Activated CD8-positive, alpha-beta memory T cell treated with anti-CD3 and anti-CD28 coated beads, Interleukin-2, amount 50 U/mL, for 24 hours (primary cell): ENCODE results near the gene CCL20.

Experiments
- DNase-seq: peaks from one replicate; pipeline ENCODE4 v3.0.0-alpha.2; 2020; ENCODE audit errors: extremely low read depth

CCL20 gene

GRCh38 chr2:227802882-227803281 lies 10.8 kb upstream of the CCL20 start:
- no peak for DNase-seq

GRCh38 chr2:227804975-227805374 lies 8.7 kb upstream of the CCL20 start:
- no peak for DNase-seq

- no peak for DNase-seq
Observed at GRCh38 chr2:227805578-227805977, 8.1 kb upstream of the CCL20 start.

DNA sequence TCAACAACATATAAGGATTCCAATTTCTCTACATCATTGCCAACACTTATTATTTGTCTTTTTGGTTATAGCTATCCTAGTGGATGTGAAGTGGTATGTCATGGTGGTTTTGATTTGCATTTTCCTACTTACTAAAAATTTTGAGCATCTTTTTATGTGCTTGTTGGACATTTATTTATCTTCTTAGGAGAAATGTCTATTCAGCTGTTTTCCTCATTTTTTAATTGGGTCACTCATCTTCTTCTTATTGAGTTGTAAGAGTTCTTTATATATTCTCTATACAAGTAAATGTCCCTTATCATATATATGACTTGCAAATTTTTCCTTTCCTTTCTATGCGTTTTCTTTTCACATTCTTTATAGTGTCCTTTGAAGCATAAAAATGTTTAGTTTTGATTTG lies 4.7 kb upstream of the CCL20 start:
- DNase-seq: no peak

- DNase-seq: no peak
Observed at GRCh38 chr2:227812001-227812400, 1.6 kb upstream of the CCL20 start.

DNA sequence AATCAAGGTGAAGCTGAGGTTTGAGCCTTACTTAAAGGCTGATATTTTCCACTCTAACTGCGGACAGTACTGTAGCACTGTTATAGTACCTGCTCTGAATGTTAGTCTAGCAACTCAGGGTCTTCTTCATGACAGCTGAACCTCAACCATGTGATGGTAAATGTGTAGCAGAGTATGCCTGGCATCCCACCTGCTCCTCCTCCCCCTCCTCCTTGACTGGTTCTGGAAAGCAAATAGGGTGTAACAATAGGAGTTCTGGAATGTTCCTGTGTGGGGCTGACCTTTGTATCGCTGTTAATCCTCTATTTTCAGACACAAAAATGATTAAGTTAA lies 447 bp upstream of the CCL20 start:
- no peak for DNase-seq

DNA sequence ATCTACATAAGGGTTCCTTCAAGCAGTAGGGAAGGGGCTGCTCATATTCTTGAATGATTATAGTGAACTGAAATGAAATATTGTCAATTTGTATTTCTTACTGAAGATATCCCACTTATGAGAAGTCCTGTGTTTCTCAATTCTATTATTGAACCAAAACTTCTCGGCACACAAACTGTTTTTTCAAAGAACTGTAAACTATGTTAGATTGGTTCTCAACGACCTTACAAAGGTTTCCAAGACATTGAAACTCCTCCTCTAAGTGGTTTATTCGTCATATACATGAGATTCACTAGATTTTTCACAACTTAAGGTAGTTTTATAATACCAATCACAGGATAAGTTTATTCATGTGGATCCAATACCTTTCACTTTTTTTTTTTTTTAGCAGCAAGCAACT lies 1.4 kb downstream of the CCL20 start:
- DNase-seq: no peak

DNA sequence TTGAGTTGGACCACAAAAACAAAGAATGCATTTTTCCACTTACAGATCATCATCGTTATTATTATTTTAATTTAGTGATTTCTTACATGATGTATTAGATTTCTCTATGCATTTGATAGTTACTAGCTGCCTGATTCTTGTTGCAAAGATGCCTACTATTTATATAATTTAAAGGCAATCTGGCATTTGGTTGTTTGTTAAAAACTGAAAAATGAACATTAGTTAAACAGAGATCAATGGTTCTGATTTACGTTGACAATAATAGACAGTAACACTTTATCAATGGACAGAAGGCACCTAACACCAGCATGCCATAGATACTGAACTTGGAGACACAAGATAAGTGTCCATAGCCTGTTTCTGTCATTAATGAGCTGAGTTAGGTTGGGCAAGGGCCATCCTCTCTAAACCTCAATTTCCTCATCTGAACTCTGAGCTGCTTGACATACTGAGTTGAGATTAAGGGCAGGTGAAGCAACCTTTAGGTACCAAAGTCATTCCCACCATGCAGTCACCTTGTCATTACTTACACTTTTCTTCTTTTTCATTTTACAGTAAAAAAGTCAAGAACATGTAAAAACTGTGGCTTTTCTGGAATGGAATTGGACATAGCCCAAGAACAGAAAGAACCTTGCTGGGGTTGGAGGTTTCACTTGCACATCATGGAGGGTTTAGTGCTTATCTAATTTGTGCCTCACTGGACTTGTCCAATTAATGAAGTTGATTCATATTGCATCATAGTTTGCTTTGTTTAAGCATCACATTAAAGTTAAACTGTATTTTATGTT lies 3.1 kb downstream of the CCL20 start:
- DNase-seq: no peak

GRCh38 chr2:227817336-227817735 lies 3.7 kb downstream of the CCL20 start:
- DNase-seq: no peak

GRCh38 chr2:227817850-227818674 lies 4.4 kb downstream of the CCL20 start:
- peak; percentile 47 for DNase-seq

- no peak for DNase-seq
Observed at GRCh38 chr2:227818675-227819397, 5.2 kb downstream of the CCL20 start.

GRCh38 chr2:227819398-227819697 lies 5.7 kb downstream of the CCL20 start:
- DNase-seq: no peak

- DNase-seq: no peak
Observed at GRCh38 chr2:227821043-227821942, 7.7 kb downstream of the CCL20 start.

DNA sequence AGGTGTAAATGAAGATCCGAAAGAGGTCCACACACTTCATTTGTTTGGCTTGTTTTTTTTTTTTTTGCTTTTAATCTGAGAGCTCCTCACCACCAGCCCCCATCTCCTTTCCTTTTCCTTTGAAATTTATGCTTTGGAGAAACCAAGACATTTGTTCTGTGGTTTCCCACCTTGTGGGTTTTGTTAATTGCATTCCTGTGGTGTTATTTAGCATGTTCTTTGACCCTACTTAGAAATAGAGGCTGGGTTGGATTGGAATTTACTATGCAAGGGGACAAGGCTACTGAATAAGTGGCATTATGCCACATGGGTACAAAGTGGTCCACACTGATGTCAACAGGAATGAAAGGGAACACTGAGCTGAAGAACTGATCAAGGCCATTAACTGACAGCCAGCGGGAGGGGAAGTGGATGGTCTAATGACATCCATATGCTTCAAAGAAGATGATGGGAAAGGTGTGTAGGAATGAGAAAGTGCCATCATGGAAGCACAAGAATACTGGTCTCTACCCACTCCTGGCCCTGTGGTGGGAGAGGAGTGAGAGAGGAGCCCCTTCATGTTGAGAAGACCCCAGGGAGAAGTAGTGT lies 8.9 kb downstream of the CCL20 start:
- no peak for DNase-seq

GRCh38 chr2:227823922-227824321 lies 10.3 kb downstream of the CCL20 start:
- DNase-seq: no peak

GRCh38 chr2:227824711-227825110 lies 11.1 kb downstream of the CCL20 start:
- no peak for DNase-seq

DNA sequence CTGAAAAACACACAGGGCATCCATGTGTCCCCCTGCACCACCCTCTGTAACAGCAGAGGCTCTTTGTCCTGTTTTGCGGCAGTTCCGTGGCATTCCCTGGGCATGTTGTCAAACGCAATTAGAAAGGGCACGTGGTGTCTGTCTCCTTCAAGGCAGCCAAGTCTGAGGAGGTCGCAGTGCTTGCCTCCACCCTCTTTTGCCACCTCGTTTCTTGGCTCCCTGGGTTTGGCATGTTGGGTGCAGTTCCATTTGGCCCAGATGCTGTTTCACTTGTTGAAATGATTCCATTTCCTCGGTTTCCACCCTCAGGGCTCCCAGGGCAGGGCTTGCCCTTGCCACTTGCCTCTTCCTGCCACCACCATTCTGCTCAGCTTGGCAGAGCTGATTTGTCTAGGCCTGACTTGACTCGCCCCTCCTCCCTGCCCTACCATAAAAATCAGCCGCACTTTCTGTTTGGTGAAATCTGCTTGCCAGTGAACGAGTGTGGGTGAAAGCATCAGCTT lies 12.4 kb downstream of the CCL20 start:
- DNase-seq: no peak

DNA sequence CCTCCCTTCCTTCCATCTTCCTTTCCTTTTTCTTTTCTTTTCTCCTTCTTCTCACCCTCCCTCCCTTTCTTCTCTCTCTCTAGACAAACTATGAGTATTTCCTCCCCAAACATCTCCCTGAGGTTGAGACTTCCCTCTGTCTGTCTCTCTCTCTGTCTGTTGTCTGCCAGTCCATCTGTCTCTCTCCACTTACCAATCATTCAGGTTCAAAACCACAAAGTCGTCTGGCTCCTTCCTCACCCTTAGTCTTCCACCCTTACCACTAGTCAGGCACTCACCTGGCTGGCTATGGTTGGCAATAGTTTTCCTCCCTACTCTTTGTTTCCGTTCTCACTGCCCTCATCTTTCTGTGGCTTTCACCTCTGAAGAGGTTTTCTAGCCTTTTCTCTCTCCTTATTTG lies 12.9 kb downstream of the CCL20 start:
- DNase-seq: no peak

DNA sequence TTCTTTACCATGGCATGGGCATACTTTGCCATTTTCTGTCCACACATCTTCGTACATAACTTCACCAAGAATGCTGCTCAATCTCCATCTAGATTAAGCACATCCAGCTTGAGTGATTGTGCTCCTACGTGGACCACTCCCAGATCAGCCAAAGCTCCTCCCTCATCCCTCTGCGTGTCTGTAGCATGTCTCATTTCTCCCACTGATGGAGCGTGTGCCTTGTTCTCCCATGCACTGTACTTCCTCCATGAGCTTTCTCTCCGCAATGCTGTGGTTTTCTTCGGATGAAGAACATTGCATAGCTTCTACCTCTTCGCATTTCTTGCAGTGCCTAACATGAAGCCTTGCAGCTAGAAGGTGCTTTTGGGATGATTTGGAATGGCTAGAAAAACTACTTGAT lies 13.5 kb downstream of the CCL20 start:
- DNase-seq: no peak

GRCh38 chr2:227828477-227828912 lies 14.9 kb downstream of the CCL20 start:
- DNase-seq: no peak

DNA sequence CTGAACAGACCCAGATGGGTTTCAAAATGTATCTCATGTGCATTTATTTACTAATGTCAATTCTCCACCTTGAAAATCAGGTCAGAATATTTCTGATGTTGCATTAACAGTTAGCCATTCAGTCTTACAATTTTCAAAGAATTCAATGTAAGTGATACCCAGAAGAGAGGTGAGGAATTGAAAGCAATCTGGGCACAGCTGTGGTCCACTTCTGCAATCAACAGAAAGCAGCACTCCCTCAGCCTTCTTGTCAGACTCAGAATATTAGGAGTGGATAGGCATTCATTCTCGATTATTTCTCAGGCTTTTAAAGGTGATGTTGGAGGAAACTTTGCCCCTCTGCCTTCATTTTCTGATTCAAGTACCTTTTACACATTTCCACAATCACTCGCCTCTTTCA lies 15.7 kb downstream of the CCL20 start:
- DNase-seq: no peak
